Activated CD4-positive, alpha-beta T cell treated with anti-CD3 and anti-CD28 coated beads, Interleukin-2, Interleukin-6, amounts not matched to agents 100 ng/mL and 50 ng/mL, durations not matched to agents 16 hours and 8 hours (primary cell): ENCODE data around the gene GCGR.
A peak's percentile ranks its signal among the peaks of the same experiment; 100 is the strongest.

Experiments
- DNase-seq: peaks from one replicate; pipeline ENCODE4 v3.0.0-alpha.2; 2020

The GCGR gene

DNA sequence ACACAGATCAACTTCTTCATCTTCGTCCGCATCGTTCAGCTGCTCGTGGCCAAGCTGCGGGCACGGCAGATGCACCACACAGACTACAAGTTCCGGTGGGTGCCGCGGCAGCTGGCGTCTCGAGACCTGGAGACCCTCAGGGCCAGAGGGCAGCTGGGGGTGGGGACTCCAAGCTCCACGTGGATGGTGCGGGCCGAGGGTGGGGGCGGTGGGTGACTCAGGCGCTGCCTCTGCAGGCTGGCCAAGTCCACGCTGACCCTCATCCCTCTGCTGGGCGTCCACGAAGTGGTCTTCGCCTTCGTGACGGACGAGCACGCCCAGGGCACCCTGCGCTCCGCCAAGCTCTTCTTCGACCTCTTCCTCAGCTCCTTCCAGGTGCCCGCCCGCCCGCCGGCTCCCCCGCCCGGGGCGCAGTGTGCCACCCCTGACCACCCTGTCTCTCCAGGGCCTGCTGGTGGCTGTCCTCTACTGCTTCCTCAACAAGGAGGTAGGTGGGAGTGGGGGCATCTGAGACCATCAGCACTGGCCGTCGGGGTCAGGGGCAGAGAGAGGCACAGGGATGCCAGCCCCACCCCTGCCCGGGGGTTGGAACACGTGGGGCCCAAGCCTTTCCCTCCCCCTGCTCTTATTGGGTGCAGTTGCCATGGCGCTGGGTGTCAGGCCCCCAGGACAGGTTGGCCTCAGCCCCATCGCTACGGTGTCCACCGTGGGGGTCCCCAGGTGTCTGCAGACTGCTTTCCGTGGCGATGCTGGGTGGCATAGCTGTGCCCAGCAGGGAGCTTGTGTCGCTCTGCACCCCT, 8.8 kb downstream of the GCGR start:
- DNase-seq = no peak

DNA sequence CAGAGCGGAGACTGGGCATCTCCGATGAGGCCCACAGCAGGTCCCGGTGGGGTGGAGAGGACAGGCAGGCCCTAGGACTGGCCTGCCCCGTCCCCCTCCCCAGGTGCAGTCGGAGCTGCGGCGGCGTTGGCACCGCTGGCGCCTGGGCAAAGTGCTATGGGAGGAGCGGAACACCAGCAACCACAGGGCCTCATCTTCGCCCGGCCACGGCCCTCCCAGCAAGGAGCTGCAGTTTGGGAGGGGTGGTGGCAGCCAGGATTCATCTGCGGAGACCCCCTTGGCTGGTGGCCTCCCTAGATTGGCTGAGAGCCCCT, 9.4 kb downstream of the GCGR start:
- DNase-seq = no peak

GRCh38 chr17:81813861-81814683, 10.1 kb downstream of the GCGR start:
- no peak for DNase-seq

DNA sequence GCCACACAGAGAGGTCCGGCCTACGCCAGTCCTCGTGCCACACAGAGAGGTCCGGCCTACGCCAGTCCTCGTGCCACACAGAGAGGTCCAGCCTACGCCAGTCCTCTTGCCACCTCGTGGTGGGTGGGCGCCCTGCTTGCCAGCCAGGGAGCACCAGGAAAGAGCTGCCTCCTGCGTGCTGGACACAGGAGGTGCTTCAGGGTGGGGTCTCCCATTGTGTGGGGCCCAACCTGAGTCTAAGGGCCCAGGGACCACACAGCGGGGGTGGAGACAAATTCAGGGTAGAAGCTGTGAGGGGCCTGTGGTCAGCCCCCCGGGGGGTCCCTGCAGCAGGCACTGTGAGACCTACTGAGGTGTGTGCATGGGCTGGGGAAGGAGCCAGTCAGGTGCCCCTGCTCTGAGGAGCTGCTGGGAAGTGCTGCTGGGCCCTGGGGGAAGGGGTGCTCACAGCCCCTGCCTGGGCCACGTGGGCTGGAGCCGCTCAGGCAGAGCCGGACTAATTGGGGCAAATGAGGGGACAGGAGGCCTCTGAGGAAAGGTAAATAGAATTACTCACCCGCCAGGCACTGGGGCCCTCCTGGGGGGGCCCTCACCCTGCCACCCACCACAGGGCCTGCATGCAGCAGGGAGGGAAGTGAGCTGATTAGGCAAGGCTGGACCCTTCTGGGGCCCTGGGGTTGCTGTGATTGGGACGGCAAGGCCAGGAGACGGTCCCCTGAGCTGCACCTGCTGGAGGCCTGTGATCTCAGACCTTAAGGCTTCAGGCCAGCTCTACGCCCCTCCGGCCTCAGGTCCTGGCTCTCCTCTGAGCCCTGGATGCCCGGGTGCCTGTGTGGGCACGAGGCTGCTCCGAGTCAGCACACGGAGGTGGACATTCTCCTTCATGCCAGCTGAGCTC, 11.0 kb downstream of the GCGR start:
- no peak for DNase-seq

DNA sequence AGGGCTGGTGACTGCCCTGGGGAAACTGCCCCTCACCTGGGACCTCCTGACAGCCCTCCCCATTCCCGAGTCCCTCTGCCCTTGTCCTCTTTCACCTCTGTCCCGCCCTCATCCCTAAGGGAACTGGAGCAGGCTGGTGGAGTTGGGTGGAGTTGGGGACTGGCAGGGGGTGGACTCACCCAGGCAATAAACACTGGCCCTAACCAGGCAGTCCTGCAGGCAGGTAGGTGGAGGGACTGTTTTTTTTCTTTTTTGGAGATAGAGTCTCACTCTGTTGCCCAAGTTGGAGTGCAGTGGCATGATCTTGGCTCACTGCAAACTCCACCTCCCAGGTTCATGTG, 11.7 kb downstream of the GCGR start:
- no peak for DNase-seq

DNA sequence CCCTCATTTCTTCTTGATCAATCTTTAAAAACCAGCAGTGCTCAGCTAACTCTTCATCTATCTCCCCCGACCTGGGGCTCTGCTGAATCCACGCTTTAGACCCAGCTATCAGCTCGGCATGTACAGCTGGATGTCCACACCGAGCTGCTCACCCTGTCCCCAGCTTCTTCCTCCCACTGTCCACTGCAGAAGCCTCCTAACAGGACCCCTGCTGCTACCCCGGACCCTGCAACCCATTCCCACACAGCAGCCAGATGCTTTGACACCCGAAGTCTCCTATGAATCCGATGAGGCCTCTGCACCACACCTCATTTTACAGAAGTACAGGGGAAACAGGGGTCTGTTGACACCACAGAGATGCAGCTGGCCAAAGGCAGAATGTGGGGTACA, 13.8 kb downstream of the GCGR start:
- DNase-seq = no peak

GRCh38 chr17:81819708-81820107, 15.8 kb downstream of the GCGR start:
- no peak for DNase-seq

DNA sequence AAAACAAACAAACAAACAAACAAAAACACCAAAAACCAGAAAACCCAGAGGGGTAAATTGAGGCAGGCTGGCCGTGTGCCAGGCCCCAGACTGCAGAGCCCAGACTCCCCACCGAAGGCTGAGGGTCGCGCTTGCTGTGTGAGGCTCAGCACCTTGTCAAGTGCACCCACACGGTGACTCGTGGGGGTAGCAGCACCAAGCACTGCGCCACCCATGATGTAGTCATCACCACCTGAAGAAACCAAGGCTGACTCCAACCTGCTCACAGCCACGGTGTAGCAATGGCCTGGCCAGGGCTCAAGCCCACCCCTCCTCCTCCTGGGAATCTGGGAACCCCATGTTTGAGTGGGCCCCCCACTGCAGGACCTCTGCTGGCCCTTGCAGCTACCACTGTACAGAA, 17.2 kb downstream of the GCGR start:
- DNase-seq = no peak

GRCh38 chr17:81821603-81822311, 17.8 kb downstream of the GCGR start:
- peak; percentile 65 for DNase-seq

DNA sequence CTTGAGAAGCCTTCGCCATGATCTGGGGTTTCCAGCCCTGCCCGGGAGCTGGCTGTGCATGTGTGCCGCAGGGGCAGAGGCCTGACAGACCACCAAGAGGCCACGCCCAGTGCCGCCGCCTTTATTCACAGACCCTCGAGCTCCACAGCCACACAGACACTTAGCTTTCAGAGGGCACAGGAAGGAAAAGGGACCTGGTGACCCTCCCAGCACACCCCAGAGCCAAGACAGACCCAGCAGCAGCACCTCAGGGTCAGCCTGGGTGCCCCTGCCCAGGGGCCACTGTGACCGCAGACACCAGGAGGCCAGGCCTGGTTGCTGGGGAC, 18.3 kb downstream of the GCGR start:
- no peak for DNase-seq

- DNase-seq = no peak
Observed at GRCh38 chr17:81822996-81823819, 19.3 kb downstream of the GCGR start.

GRCh38 chr17:81823820-81824550, 20.0 kb downstream of the GCGR start:
- DNase-seq = no peak

DNA sequence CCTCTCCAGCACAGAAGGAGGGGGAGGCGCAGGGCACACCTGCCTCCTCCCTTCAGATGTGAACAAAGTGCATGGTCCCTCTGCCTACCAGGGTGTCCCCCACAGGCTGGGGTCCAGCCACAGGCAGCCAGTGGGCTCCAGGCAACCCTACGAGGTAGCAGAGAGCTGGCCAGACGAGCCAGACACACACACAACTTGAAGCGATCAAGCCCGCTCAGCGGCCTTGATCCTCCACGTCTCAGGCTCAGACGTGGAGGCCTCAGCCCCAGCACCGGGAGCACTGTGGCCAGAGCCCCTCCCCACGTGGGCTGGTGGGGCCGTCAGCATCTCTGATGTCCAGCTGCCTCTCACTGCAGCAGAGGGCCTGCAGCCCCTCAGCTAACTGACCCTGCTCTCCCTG, 20.6 kb downstream of the GCGR start:
- DNase-seq = no peak

DNA sequence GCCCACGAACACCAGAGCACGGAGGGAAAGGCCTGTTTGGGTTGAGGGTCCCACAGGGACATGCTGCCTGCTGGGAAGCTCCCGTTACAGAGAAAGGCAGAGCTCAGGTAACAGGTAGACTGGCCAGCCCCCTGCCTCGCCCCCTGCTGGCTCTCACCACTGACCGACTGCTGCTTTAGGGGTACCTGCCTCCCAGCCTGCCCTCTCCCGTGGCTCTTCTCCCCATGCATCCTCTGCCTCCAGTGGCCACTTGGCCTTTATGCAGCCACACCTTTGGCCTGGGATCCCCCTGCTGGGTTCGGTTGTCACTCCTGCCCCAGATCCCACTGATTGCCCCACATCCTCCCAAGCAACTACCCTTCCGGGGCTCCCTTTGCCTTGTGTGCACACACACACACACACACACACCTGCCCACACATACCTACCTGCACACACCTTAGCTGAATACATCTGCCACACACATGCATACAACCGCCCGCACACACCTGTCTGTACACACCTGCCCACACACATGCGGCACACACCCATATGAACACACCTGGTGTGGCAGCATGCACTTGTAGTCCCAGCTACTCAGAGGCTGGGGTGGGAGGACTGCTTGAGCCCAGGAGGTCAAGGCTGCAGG, 22.0 kb downstream of the GCGR start:
- DNase-seq = no peak

- DNase-seq = no peak
Observed at GRCh38 chr17:81828656-81829055, 24.7 kb downstream of the GCGR start.

GRCh38 chr17:81829858-81830257, 25.9 kb downstream of the GCGR start:
- DNase-seq = no peak

DNA sequence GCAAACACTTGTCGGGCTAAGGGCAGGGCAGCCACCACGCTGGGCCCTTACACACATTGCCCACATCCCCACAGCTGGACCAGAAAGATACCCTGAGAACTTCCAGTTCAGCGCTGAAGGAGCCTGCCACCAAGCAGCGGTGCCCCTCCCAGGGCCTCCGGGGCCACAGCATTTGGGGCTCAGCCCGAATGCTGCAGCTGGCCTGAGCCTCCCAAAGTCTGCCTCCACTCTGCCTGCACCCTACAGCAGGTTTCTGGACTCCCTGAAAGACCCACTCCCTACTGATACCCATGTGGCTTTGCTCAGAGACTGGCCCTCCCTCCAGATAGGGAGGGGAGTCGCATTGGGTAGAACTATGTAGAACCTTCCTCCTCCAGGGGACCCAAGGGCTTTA, 27.6 kb downstream of the GCGR start:
- DNase-seq = peak; percentile 42

- DNase-seq = peak; percentile 51
Observed at GRCh38 chr17:81831957-81832607, 28.1 kb downstream of the GCGR start.

GRCh38 chr17:81832608-81833159, 28.7 kb downstream of the GCGR start:
- DNase-seq = no peak
